Measurements from ENCODE around the gene TAT. TPM values are rescaled to one million over a fixed set of nuclear protein-coding genes. Genes with fewer than 3 reads are reported as not detected.
"Not testable (repeated sequence)": the region's sequence is repeated elsewhere in the genome, so short reads cannot be mapped to it uniquely, and the experiment has no call there.

The TAT gene
- total RNA-seq, 2 donors from 2014 or later = not detected

- no peak for ATAC-seq
- Histone ChIP-seq H3K27me3 (no peaks in the 10 kb centered on the region), H3K4me1 (peaks cover 20% of the 10 kb centered on the region), H3K27ac (peak overlapping the region in 3 of 4 donors; percentile 73 to 85 (median 81)), H3K4me3 (no peak overlapping the region), H3K36me3 (replicated peaks in 1 of 2; ENCODE audit: insufficient read depth in 1 of 2, low read depth in 2 of 2) (no peaks in the 10 kb centered on the region), H3K9me3 (no peaks in the 10 kb centered on the region)
- no peak for DNase-seq
- TF ChIP-seq CTCF (IDR thresholded peaks at IDR 0.05) = no peak
- TF ChIP-seq POLR2A (IDR thresholded peaks at IDR 0.05) = no peak
- intact Hi-C loops (cut with DNase I) = no loop called here
- WGBS, 2 donors = 23 to 25% methylated on average over 8 to 9 of the region's 9 CpGs
Observed at GRCh38 chr16:71565812-71566700, 10.8 kb downstream of the TAT start.

GRCh38 chr16:71564335-71564967, 12.4 kb downstream of the TAT start:
- peak overlapping the region; percentile 67 to 85 (median 77) for H3K27ac ChIP-seq
- H3K4me1 ChIP-seq = peaks cover 20% of the 10 kb centered on the region
- TF ChIP-seq CTCF (IDR thresholded peaks at IDR 0.05) = no peak
- TF ChIP-seq POLR2A (IDR thresholded peaks at IDR 0.05) = peak in 1 of 3 donors; percentile 81
- no peak for DNase-seq
- H3K27me3 ChIP-seq = no peaks in the 10 kb centered on the region
- no peaks in the 10 kb centered on the region for H3K36me3 ChIP-seq (replicated peaks in 1 of 2; ENCODE audit: insufficient read depth in 1 of 2, low read depth in 2 of 2)
- peak; percentile 5 for ATAC-seq
- H3K9me3 ChIP-seq = no peaks in the 10 kb centered on the region
- WGBS, 2 donors = 4 to 6% methylated on average over 18 to 19 of the region's 19 CpGs
- intact Hi-C loops (cut with DNase I) = no loop called here
- H3K4me3 ChIP-seq = peak overlapping the region; percentile 24 to 48

GRCh38 chr16:71562552-71562951, 14.3 kb downstream of the TAT start:
- DNase-seq = no peak
- H3K4me1 ChIP-seq = peaks cover 20% of the 10 kb centered on the region
- WGBS, 2 donors = 96% methylated on average over 1 of the region's 1 CpG
- intact Hi-C loops (cut with DNase I) = no loop called here
- no peaks in the 10 kb centered on the region for H3K9me3 ChIP-seq
- H3K27ac ChIP-seq = no peak overlapping the region
- TF ChIP-seq CTCF (IDR thresholded peaks at IDR 0.05) (no peak), POLR2A (IDR thresholded peaks at IDR 0.05) (no peak)
- no peak for ATAC-seq
- H3K4me3 ChIP-seq = no peak overlapping the region
- no peaks in the 10 kb centered on the region for H3K27me3 ChIP-seq
- H3K36me3 ChIP-seq (replicated peaks in 1 of 2; ENCODE audit: insufficient read depth in 1 of 2, low read depth in 2 of 2) = no peaks in the 10 kb centered on the region

- 77% methylated on average over 8 of the region's 8 CpGs for WGBS, 2 donors
- H3K4me3 ChIP-seq; DNase-seq; H3K27ac ChIP-seq; H3K36me3 ChIP-seq (replicated peaks in 1 of 2; ENCODE audit: insufficient read depth in 1 of 2, low read depth in 2 of 2); ATAC-seq; H3K27me3 ChIP-seq; H3K9me3 ChIP-seq; intact Hi-C loops (cut with DNase I): not testable (repeated sequence)
- peaks cover 20% of the 10 kb centered on the region for H3K4me1 ChIP-seq
Observed at GRCh38 chr16:71561886-71562285, 15.0 kb downstream of the TAT start.

- DNase-seq = no peak
- no peak for ATAC-seq
- TF ChIP-seq CTCF (IDR thresholded peaks at IDR 0.05) (no peak), POLR2A (IDR thresholded peaks at IDR 0.05) (no peak)
- Histone ChIP-seq H3K27me3 (no peaks in the 10 kb centered on the region), H3K4me3 (no peak overlapping the region), H3K27ac (no peak overlapping the region), H3K9me3 (no peaks in the 10 kb centered on the region), H3K36me3 (replicated peaks in 1 of 2; ENCODE audit: insufficient read depth in 1 of 2, low read depth in 2 of 2) (no peaks in the 10 kb centered on the region), H3K4me1 (peaks cover 7% of the 10 kb centered on the region)
- intact Hi-C loops (cut with DNase I) = no loop called here
Observed at GRCh38 chr16:71559855-71560254, 17.0 kb downstream of the TAT start.

All from body of pancreas (tissue), 4 donors.